Fibroblast of skin of left biceps (primary cell): ENCODE results near the gene ERC1.
"Not testable (repeated sequence)": the region's sequence is repeated elsewhere in the genome, so short reads cannot be mapped to it uniquely, and the experiment has no call there.

ENCODE experiments used
- DNase-seq, 2 experiments: peaks; one replicate each; pipeline ENCODE4 v3.0.0-alpha.2; 2013; ENCODE audit warnings: low read depth in 2 of 2

Gene ERC1

GRCh38 chr12:1353451-1353850 is 362.4 kb downstream of the ERC1 start:
- DNase-seq = no peak

- no peak for DNase-seq
Measured at GRCh38 chr12:1355396-1355795, 364.4 kb downstream of the ERC1 start.

- DNase-seq = not testable (repeated sequence)
Measured at GRCh38 chr12:1355871-1356270, 364.8 kb downstream of the ERC1 start.

GRCh38 chr12:1356285-1356684 is 365.3 kb downstream of the ERC1 start:
- DNase-seq = no peak

GRCh38 chr12:1357171-1357570 is 366.1 kb downstream of the ERC1 start:
- no peak for DNase-seq

GRCh38 chr12:1357711-1358110 is 366.7 kb downstream of the ERC1 start:
- DNase-seq = no peak

- peak; percentile 53 for DNase-seq
Measured at GRCh38 chr12:1360441-1361210, 369.6 kb downstream of the ERC1 start.

GRCh38 chr12:1362143-1362662 is 371.2 kb downstream of the ERC1 start:
- no peak for DNase-seq

GRCh38 chr12:1365703-1366102 is 374.7 kb downstream of the ERC1 start:
- DNase-seq = no peak

- no peak for DNase-seq
Measured at GRCh38 chr12:1367331-1368291, 376.6 kb downstream of the ERC1 start.

- no peak for DNase-seq
Measured at GRCh38 chr12:1369460-1369859, 378.4 kb downstream of the ERC1 start.

GRCh38 chr12:1369938-1370500 is 379.0 kb downstream of the ERC1 start:
- DNase-seq = peak; percentile 61 to 73

- DNase-seq = peak; percentile 90 to 91
Measured at GRCh38 chr12:1373901-1374735, 383.1 kb downstream of the ERC1 start.

GRCh38 chr12:1375323-1375722 is 384.3 kb downstream of the ERC1 start:
- DNase-seq = no peak

GRCh38 chr12:1377117-1377516 is 386.1 kb downstream of the ERC1 start:
- no peak for DNase-seq

GRCh38 chr12:1377681-1378080 is 386.7 kb downstream of the ERC1 start:
- DNase-seq = no peak

- DNase-seq = no peak
Measured at GRCh38 chr12:1380171-1380851, 389.3 kb downstream of the ERC1 start.

GRCh38 chr12:1382151-1382550 is 391.1 kb downstream of the ERC1 start:
- no peak for DNase-seq

- DNase-seq = no peak
Measured at GRCh38 chr12:1382826-1383225, 391.8 kb downstream of the ERC1 start.

GRCh38 chr12:1383758-1384157 is 392.7 kb downstream of the ERC1 start:
- DNase-seq = no peak

GRCh38 chr12:1384910-1385309 is 393.9 kb downstream of the ERC1 start:
- DNase-seq = no peak
